ENCODE results near the gene ZNF503. TPM values are rescaled to one million over a fixed set of nuclear protein-coding genes. Genes with fewer than 3 reads are reported as not detected.

The ZNF503 gene
- total and polyA plus RNA-seq, 2 donors from 2014 or later, result 34.7 to 45.8 TPM

- DNase-seq, result peak in 2 of 5 donors; percentile 30 to 63
- Histone ChIP-seq H3K4me1 (ENCODE audit: control insufficient read depth in 2 of 3, insufficient read depth in 2 of 3, low read depth in 1 of 3, low read length in 3 of 3) (peaks cover 2 to 13% (median 6%) of the 10 kb centered on the region in 3 donors), H3K9me3 (ENCODE audit: control insufficient read depth in 2 of 3, insufficient read depth in 1 of 3, low read length in 3 of 3) (no peaks in the 10 kb centered on the region), H3K4me3 (ENCODE audit: low read length in 3 of 3) (peak overlapping the region; percentile 19 to 88 (median 20)), H3K27me3 (ENCODE audit: control insufficient read depth, insufficient read depth, low read length) (no peaks in the 10 kb centered on the region), H3K36me3 (ENCODE audit: control insufficient read depth in 2 of 3, insufficient read depth in 3 of 3, low read length in 3 of 3) (no peaks in the 10 kb centered on the region), H3K27ac (ENCODE audit: low read depth in 2 of 2, low read length in 2 of 2) (peak overlapping the region; percentile 93 to 97), H3K9ac (ENCODE audit: low read length in 3 of 3) (peak overlapping the region in 1 of 3 donors; percentile 79)
- no peak for FAIRE-seq
- TF ChIP-seq CTCF (IDR thresholded peaks at IDR 0.05; ENCODE audit: borderline replicate concordance, extremely low read depth, insufficient read depth), result no peak
- intact Hi-C loops (cut with DNase I), result loop anchor here (10.0 kb wide), 1 partner anchor 509 kb away; no protein-coding TSS in a partner anchor
Observed at GRCh38 chr10:75405598-75406461, 4.3 kb upstream of the ZNF503 start.

DNA sequence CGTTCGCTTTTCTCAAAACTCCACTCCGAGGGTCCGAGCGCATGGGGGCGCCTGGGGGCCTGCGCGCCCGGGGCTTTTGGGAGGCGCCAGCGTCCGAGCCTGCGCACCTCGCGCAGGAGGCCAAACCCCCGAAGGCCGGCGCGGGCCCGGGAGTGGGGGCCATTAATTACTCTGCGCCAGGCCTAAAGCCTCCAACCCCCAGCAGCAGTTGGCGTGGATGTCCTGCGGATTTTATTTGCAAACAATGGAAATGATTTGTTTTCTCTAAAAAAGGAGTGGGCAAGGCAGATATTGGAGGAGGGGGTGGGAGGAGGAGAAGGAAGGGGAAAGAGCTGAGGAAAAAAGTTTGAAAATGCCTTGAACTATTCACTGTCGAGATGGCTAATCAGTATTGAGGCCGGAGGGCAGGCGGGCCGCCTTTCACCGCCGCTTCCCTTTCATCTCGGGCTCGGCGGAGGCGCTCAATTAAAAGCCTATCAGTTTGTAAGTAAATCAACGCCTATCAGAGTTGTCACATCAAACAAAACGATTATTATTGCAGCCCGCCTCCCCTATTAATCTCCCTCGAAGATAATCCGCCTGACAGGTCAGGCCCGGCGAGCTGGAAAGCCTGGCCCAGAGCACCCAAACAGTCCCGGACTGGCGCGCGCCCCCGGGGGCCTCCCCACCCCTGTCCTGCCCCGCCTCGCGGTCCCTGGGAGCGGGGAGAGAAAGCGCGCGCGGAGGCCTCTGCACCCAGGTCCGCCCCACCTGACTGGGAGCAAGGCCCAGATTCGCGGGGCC is 3.4 kb upstream of the ZNF503 start:
- no peak for TF ChIP-seq CTCF (IDR thresholded peaks at IDR 0.05; ENCODE audit: borderline replicate concordance, extremely low read depth, insufficient read depth)
- H3K27ac ChIP-seq (ENCODE audit: low read depth in 2 of 2, low read length in 2 of 2), result peak overlapping the region; percentile 93 to 97
- peaks cover 2 to 11% (median 2%) of the 10 kb centered on the region in 3 donors for H3K4me1 ChIP-seq (ENCODE audit: control insufficient read depth in 2 of 3, insufficient read depth in 2 of 3, low read depth in 1 of 3, low read length in 3 of 3)
- no peaks in the 10 kb centered on the region for H3K9me3 ChIP-seq (ENCODE audit: control insufficient read depth in 2 of 3, insufficient read depth in 1 of 3, low read length in 3 of 3)
- intact Hi-C loops (cut with DNase I), result loop anchor here (10.0 kb wide), 1 partner anchor 510 kb away; no protein-coding TSS in a partner anchor
- peaks cover 0 to 3% (median 0%) of the 10 kb centered on the region in 3 donors for H3K36me3 ChIP-seq (ENCODE audit: control insufficient read depth in 2 of 3, insufficient read depth in 3 of 3, low read length in 3 of 3)
- FAIRE-seq (no peak), DNase-seq (peak; percentile 81 to 94 (median 90))
- no peaks in the 10 kb centered on the region for H3K27me3 ChIP-seq (ENCODE audit: control insufficient read depth, insufficient read depth, low read length)
- H3K4me3 ChIP-seq (ENCODE audit: low read length in 3 of 3), result peak overlapping the region; percentile 60 to 88 (median 65)
- H3K9ac ChIP-seq (ENCODE audit: low read length in 3 of 3), result peak overlapping the region in 2 of 3 donors; percentile 30 to 79

DNA sequence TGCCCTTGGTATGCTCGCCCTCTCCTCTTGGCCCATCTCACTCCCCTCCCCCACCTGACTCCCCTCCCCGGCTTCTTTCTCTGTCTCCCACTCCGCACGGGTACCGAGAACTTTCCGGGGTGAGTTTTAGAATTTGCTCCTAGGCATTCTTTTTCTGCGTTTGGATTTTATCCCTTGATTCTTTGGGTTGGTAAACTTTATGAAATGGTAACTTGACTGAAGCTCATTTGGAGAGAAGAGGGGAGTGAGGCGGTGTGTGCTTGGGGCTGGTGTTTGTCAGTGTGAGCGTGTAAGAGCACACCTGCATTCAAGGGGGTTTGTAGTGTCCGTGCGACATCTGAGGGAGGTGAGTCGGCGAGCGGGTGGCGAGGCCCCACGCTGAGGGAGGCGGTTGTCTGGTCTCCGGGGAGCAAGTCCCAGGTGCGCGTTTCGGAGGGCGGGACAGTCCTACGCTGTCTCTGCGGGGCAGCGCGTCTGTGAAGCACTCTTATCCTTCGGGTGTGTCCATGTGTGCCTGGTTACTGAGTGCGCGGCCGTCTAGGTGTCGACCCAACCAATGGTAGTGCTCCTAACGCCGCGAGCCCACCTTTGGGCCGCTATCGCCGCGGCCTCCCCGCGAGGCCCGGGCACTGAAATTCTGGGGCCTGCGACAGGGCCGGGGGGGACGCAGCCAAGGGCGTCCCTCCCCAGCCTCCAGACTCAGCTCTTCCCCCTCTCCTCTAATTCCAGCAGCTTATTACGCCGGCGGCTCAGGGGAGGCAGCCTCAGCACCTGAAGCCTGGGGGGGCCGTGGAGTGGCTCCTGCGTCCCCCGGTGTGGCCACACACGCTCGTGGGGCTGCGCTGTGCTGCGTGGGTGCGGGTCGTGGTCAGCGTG is 2.6 kb upstream of the ZNF503 start:
- peaks cover 0 to 8% (median 2%) of the 10 kb centered on the region in 3 donors for H3K4me1 ChIP-seq (ENCODE audit: control insufficient read depth in 2 of 3, insufficient read depth in 2 of 3, low read depth in 1 of 3, low read length in 3 of 3)

More for the DNA sequence above, 2.6 kb upstream of the ZNF503 start:
- Histone ChIP-seq H3K4me3 (ENCODE audit: low read length in 3 of 3) (peak overlapping the region; percentile 60 to 88 (median 82)), H3K27me3 (ENCODE audit: control insufficient read depth, insufficient read depth, low read length) (no peaks in the 10 kb centered on the region), H3K9ac (ENCODE audit: low read length in 3 of 3) (peak overlapping the region; percentile 63 to 80 (median 79)), H3K9me3 (ENCODE audit: control insufficient read depth in 2 of 3, insufficient read depth in 1 of 3, low read length in 3 of 3) (no peaks in the 10 kb centered on the region), H3K36me3 (ENCODE audit: control insufficient read depth in 2 of 3, insufficient read depth in 3 of 3, low read length in 3 of 3) (peaks cover 0 to 4% (median 0%) of the 10 kb centered on the region in 3 donors), H3K27ac (ENCODE audit: low read depth in 2 of 2, low read length in 2 of 2) (peak overlapping the region; percentile 93 to 97)
- FAIRE-seq, result no peak
- intact Hi-C loops (cut with DNase I), result loop anchor here (10.0 kb wide), 1 partner anchor 511 kb away; no protein-coding TSS in a partner anchor
- no peak for TF ChIP-seq CTCF (IDR thresholded peaks at IDR 0.05; ENCODE audit: borderline replicate concordance, extremely low read depth, insufficient read depth)
- peak; percentile 76 to 85 (median 77) for DNase-seq
